Testis (tissue), 2 donors: ENCODE results near the gene AP5Z1.

ENCODE experiments used
- CTCF ChIP-seq, 3 experiments: fragments of 450-650 bp in 2 of 3; fragments of 200-600 bp in 1 of 3; sonication (generic) in 1 of 3; IDR thresholded peaks; one replicate each; pipeline ENCODE4 v1.5.1; 2016 to 2019; ENCODE audit warnings: antibody characterized with exemption in 3 of 3, mild to moderate bottlenecking in 2 of 3, moderate library complexity in 1 of 3
- POLR2A ChIP-seq: fragments of 450-650 bp; IDR thresholded peaks from one replicate; pipeline ENCODE4 v1.6.1; 2017; ENCODE audit warnings: antibody characterized with exemption, mild to moderate bottlenecking, moderate library complexity

DNA sequence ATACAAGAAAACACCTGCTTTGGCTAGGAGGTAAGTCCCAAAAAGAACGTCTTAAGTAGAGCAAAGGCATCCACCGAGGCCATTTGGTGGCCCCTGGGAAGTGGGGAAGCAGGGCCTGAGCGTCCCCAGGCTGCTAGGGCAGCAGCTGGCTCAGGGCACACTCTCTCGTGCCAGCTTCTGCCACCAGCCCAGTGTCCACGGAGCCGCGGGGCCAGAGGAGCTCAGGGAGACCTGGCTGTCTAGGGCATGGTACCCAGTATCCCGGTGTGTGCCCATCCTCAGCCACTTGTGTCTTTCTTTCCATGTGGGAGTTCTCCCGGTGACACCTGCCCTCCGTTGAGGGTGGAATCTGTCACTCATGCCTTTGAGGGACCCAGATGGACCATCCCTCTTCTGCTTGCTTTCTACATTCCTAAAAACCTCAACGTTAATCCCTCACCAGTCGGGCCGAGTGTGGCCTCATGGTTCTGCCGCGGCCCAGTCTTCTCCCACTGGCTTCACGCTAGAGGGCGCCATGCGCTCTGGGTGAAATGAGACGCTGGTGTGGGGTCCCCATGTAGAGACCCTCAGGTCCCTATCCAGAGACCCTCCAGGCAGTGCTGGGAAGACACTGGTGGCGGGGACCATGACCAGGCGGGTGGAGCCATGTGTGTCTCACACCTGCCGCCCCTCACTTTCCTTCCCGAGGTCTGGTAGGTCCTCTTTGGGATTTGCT is 9.5 kb upstream of the AP5Z1 start:
- no peak for TF ChIP-seq CTCF (IDR thresholded peaks at IDR 0.05)
- no peak for TF ChIP-seq POLR2A
